CD14-positive monocyte (primary cell): ENCODE measurements around the gene ASCL2. TPM values are rescaled to one million over a fixed set of nuclear protein-coding genes. Genes with fewer than 3 reads are reported as not detected.

Experiments used
- DNase-seq, 3 donors: peaks; one replicate each; pipeline ENCODE4 v3.0.0-alpha.2; 2011 to 2022
- H2AFZ ChIP-seq: 2 replicates; pipeline ENCODE4 v1.6.0; 2012; ENCODE audit warnings: mild to moderate bottlenecking, low read depth, low read length, inconsistent platforms; ENCODE audit not compliant: insufficient read depth, poor library complexity, severe bottlenecking
- H3K27ac ChIP-seq, 2 donors: 1 replicate in 1 of 2; 2 replicates in 1 of 2; pipeline ENCODE4 v1.5.1; 2012 to 2013; ENCODE audit warnings: low read length in 2 of 2, control low read depth in 1 of 2, inconsistent platforms in 1 of 2, low read depth in 1 of 2, mild to moderate bottlenecking in 1 of 2
- H3K27me3 ChIP-seq, 2 donors: one replicate each; pipeline versions ENCODE4 v1.6.0 to v1.6.1; 2011 to 2013; ENCODE audit warnings: low read length in 2 of 2; ENCODE audit not compliant: control insufficient read depth in 2 of 2, insufficient read depth in 2 of 2
- H3K36me3 ChIP-seq, 2 donors: replicated peaks in 1 of 2; 1 replicate in 1 of 2; 2 replicates in 1 of 2; pipeline versions ENCODE4 v1.5.1 to v1.6.1; 2012 to 2013; ENCODE audit warnings: low read length in 2 of 2, control low read depth in 1 of 2, inconsistent platforms in 1 of 2, mild to moderate bottlenecking in 1 of 2; ENCODE audit not compliant: insufficient read depth in 2 of 2, control insufficient read depth in 1 of 2
- H3K4me1 ChIP-seq, 2 donors: 1 replicate in 1 of 2; 2 replicates in 1 of 2; pipeline versions ENCODE4 v1.5.1 to v1.6.1; 2012 to 2013; ENCODE audit warnings: low read length in 2 of 2, control low read depth in 1 of 2, inconsistent platforms in 1 of 2, mild to moderate bottlenecking in 1 of 2, moderate library complexity in 1 of 2; ENCODE audit not compliant: insufficient read depth in 2 of 2, control insufficient read depth in 1 of 2
- H3K4me2 ChIP-seq: replicated peaks from 2 replicates; pipeline ENCODE3; 2012; ENCODE audit warnings: low read length, moderate library complexity, mild to moderate bottlenecking; ENCODE audit not compliant: poor library complexity, severe bottlenecking; ENCODE audit errors: extremely low read depth
- H3K4me3 ChIP-seq, 3 experiments: fragments of 200-600 bp in 1 of 3; sonication (generic) in 1 of 3; replicated peaks in 1 of 3; 1 replicate in 2 of 3; 2 replicates in 1 of 3; pipeline ENCODE4 v1.5.1; 2011 to 2013; ENCODE audit warnings: low read length in 3 of 3, mild to moderate bottlenecking in 3 of 3, control low read depth in 2 of 3, low read depth in 2 of 3, inconsistent platforms in 1 of 3, moderate library complexity in 1 of 3
- H3K79me2 ChIP-seq: 2 replicates; pipeline ENCODE4 v1.6.0; 2012; ENCODE audit warnings: mild to moderate bottlenecking, control low read depth, inconsistent platforms, low read length, moderate library complexity; ENCODE audit not compliant: insufficient read depth
- H3K9ac ChIP-seq: 2 replicates; pipeline ENCODE4 v1.6.0; 2017; ENCODE audit warnings: low read length, mild to moderate bottlenecking; ENCODE audit not compliant: insufficient read depth, poor library complexity, severe bottlenecking
- H3K9me3 ChIP-seq, 2 donors: replicated peaks in 1 of 2; 1 replicate in 1 of 2; 2 replicates in 1 of 2; pipeline versions ENCODE4 v1.5.1 to v1.6.1; 2012 to 2013; ENCODE audit warnings: low read length in 2 of 2, control low read depth in 1 of 2; ENCODE audit not compliant: control insufficient read depth in 1 of 2, insufficient read depth in 1 of 2
- H4K20me1 ChIP-seq: 2 replicates; pipeline ENCODE4 v1.6.0; 2012; ENCODE audit warnings: mild to moderate bottlenecking, low read length, control low read depth, moderate library complexity; ENCODE audit not compliant: insufficient read depth
- H3K27ac Mint-ChIP-seq, 7 donors: one replicate each; pipeline ENCODE4 v1.8.0; 2020; ENCODE audit warnings: mild to moderate bottlenecking in 7 of 7, mixed read lengths in 7 of 7, moderate library complexity in 6 of 7, inconsistent platforms in 2 of 7
- H3K27me3 Mint-ChIP-seq, 3 donors: one replicate each; pipeline ENCODE4 v1.8.0; 2021 to 2022; ENCODE audit warnings: low read depth in 3 of 3, mild to moderate bottlenecking in 3 of 3, mixed read lengths in 3 of 3, moderate library complexity in 3 of 3, inconsistent platforms in 1 of 3
- H3K36me3 Mint-ChIP-seq, 2 donors: one replicate each; pipeline ENCODE4 v1.8.0; 2020; ENCODE audit warnings: mixed read lengths in 2 of 2, inconsistent platforms in 1 of 2, mild to moderate bottlenecking in 1 of 2
- H3K4me1 Mint-ChIP-seq: one replicate; pipeline ENCODE4 v1.8.0; 2020; ENCODE audit warnings: mild to moderate bottlenecking, mixed read lengths
- H3K4me3 Mint-ChIP-seq, 2 donors: one replicate each; pipeline ENCODE4 v1.8.0; 2020; ENCODE audit warnings: mild to moderate bottlenecking in 2 of 2, mixed read lengths in 2 of 2, moderate library complexity in 1 of 2
- H3K9me3 Mint-ChIP-seq, 7 donors: one replicate each; pipeline ENCODE4 v1.8.0; 2020 to 2022; ENCODE audit warnings: mixed read lengths in 7 of 7, mild to moderate bottlenecking in 6 of 7, moderate library complexity in 6 of 7, inconsistent platforms in 2 of 7
- WGBS: methylation state at CpG from one replicate; pipeline ENCODE4 v1.1.5; 2013; ENCODE audit warnings: missing lambda C conversion rate; ENCODE audit not compliant: insufficient coverage; 5-methylcytosine and 5-hydroxymethylcytosine counted together
- intact Hi-C, 2 donors: fragments of 100-400 bp; cut with micrococcal nuclease; formaldehyde crosslinking; loops; one replicate each; pipeline versions ENCODE4 v1.15.0 to v1.15.1; 2023
- polyA plus RNA-seq, 3 donors: library from polyadenylated mRNA; depleted of rRNA in 1 of 3; unstranded in 2 of 3; stranded (reverse) in 1 of 3; fragments of 300-500 nt in 2 of 3; fragments of >200 nt in 1 of 3; fragmentation: Illumina TruSeq in 2 of 3; gene quantifications; 1 replicate in 2 of 3; 2 replicates in 1 of 3; pipeline ENCODE4 v1.2.3, GENCODE V29; 2012 to 2021
- TF ChIP-seq, protein P1 (sequence below): fragments of 200-600 bp; IDR thresholded peaks from one replicate; pipeline ENCODE4 v1.8.0; 2022; ENCODE audit warnings: antibody characterized with exemption, mild to moderate bottlenecking

Gene ASCL2
- polyA plus RNA-seq, 3 donors = 5.7 to 11.4 (median 8.3) TPM

DNA sequence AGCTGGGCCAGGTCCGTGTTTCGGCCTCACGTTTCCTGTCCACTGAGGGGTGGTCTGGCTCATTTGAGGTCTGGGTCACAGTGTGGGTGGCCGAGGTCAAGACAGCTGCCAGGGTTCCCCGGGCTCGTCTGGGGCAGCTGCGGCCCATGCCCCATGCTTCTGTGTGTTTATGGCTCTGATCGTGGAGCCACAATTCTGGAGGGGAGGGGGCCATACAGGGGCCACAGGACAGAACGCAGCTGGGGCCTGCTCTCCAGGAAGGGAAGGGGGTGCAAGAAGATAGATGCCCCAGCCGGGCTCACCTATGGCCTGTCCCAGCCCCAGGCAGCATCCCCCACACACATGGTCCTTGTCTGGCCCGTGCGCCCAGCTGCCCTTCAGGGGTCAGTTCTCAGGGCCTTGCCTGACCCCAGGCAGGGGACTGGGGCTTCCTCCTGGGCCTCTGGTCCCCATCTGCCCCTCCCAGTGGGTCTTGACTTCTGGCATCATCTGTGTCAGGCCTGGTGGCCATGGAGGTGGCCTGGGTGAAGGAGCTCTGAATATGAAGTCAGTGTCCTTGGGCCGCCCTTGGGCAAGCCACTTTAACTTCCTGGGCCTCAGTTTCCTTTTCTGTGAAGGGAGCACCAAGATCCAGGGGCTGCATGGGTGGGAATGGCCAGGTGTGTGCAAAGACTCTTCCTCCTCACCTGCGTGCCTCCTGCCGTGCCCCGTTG, 39.8 kb upstream of the ASCL2 start:
- peaks cover 0 to 4% (median 0%) of the 10 kb centered on the region in 3 donors for H3K27me3 Mint-ChIP-seq
- TF ChIP-seq, protein P1, sequence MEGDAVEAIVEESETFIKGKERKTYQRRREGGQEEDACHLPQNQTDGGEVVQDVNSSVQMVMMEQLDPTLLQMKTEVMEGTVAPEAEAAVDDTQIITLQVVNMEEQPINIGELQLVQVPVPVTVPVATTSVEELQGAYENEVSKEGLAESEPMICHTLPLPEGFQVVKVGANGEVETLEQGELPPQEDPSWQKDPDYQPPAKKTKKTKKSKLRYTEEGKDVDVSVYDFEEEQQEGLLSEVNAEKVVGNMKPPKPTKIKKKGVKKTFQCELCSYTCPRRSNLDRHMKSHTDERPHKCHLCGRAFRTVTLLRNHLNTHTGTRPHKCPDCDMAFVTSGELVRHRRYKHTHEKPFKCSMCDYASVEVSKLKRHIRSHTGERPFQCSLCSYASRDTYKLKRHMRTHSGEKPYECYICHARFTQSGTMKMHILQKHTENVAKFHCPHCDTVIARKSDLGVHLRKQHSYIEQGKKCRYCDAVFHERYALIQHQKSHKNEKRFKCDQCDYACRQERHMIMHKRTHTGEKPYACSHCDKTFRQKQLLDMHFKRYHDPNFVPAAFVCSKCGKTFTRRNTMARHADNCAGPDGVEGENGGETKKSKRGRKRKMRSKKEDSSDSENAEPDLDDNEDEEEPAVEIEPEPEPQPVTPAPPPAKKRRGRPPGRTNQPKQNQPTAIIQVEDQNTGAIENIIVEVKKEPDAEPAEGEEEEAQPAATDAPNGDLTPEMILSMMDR = no peak
- H3K4me3 Mint-ChIP-seq = no peak overlapping the region
- peaks cover 0 to 1% (median 0%) of the 10 kb centered on the region in 7 donors for H3K9me3 Mint-ChIP-seq
- Histone ChIP-seq H3K9me3 (no peaks in the 10 kb centered on the region), H3K79me2 (peaks cover 23% of the 10 kb centered on the region), H3K4me1 (peaks cover 26 to 27% of the 10 kb centered on the region in 2 donors), H3K27ac (no peak overlapping the region), H2AFZ (no peak overlapping the region), H3K36me3 (no peaks in the 10 kb centered on the region), H3K9ac (peak overlapping the region; percentile 15), H3K4me3 (no peak overlapping the region), H3K27me3 (no peaks in the 10 kb centered on the region), H3K4me2 (no peak overlapping the region), H4K20me1 (peaks cover 95% of the 10 kb centered on the region)
- 94% methylated on average over 13 of the region's 16 CpGs for WGBS
- peaks cover 22% of the 10 kb centered on the region for H3K4me1 Mint-ChIP-seq
- no peak overlapping the region for H3K27ac Mint-ChIP-seq
- intact Hi-C loops = no loop called here
- no peak for DNase-seq
- H3K36me3 Mint-ChIP-seq = peaks cover 3 to 7% of the 10 kb centered on the region in 2 donors

DNA sequence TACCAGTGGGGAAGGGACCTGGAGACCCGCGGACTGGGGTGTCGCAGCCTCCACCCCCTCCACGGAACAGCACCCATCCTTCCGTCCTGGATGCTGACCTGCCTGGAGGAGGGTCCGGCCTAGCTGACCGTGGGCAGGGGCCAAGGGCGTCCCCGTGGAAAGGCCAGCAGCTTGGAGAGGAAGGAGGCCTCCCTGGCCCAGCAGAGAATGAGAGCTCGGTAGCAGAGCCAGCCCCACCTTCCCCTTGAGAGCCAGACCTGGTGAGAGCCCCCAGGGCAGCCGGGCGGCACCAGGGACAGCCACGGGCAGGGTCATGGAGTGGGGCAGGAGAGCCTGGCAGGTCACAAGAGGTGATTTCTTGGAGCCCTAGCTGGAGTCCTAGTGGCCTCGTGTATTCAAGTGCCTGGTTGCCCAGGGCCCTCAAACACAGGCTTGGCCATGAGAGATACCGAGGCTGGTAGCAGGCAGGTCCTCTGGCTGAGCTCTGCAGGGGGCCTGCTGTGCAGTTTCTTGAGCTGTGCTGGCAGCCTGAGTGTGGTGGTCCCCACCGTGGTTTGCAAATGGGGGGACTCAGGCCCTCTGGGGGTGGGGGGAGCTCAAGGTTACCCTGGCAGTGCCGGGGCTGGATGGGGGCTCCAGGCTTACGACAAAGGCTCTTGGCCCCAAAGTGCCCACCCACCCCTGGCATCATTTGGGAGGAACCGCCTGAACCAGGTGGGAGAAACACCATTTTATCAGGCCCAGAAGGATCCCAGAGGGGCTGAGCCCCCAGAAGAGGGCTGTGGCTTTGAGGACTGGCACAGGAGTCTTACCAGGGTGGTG, 39.1 kb upstream of the ASCL2 start:
- no peaks in the 10 kb centered on the region for H3K9me3 ChIP-seq
- peaks cover 96% of the 10 kb centered on the region for H4K20me1 ChIP-seq
- H3K4me2 ChIP-seq = no peak overlapping the region
- Mint-ChIP-seq H3K27ac (no peak overlapping the region), H3K36me3 (peaks cover 8 to 13% of the 10 kb centered on the region in 2 donors), H3K27me3 (peaks cover 0 to 4% (median 0%) of the 10 kb centered on the region in 3 donors), H3K4me1 (peaks cover 30% of the 10 kb centered on the region), H3K9me3 (no peaks in the 10 kb centered on the region), H3K4me3 (no peak overlapping the region)
- H3K4me1 ChIP-seq = peaks cover 34 to 35% of the 10 kb centered on the region in 2 donors
- H3K27me3 ChIP-seq = no peaks in the 10 kb centered on the region
- H2AFZ ChIP-seq = no peak overlapping the region
- DNase-seq = no peak
- TF ChIP-seq, protein P1 = no peak
- WGBS = 97% methylated on average over 12 of the region's 19 CpGs
- no peaks in the 10 kb centered on the region for H3K36me3 ChIP-seq
- no peak overlapping the region for H3K9ac ChIP-seq
- intact Hi-C loops = loop anchor here in 1 of 2 donors (10.0 kb wide), 1 partner anchor 575 kb away; the partner anchor contains the start of gene CDKN1C
- H3K79me2 ChIP-seq = peaks cover 31% of the 10 kb centered on the region
- H3K27ac ChIP-seq = no peak overlapping the region
- H3K4me3 ChIP-seq = no peak overlapping the region
